H1 (cell line): ENCODE measurements around the gene SVEP1. TPM values are rescaled to one million over a fixed set of nuclear protein-coding genes. Genes with fewer than 3 reads are reported as not detected.

Experiments
- CREB1 ChIP-seq: IDR thresholded peaks from 2 replicates; pipeline ENCODE4 v1.6.1; 2012; ENCODE audit warnings: inconsistent platforms
- HDAC2 ChIP-seq, 2 experiments: fragments of 300-600 bp in 1 of 2; sonication (generic) in 1 of 2; IDR thresholded peaks; 2 replicates each; pipeline ENCODE4 v1.6.1; 2011 to 2012; ENCODE audit warnings: low read depth in 2 of 2, low read length in 2 of 2, mild to moderate bottlenecking in 2 of 2, moderate library complexity in 2 of 2, borderline replicate concordance in 1 of 2, inconsistent platforms in 1 of 2
- POLR2A ChIP-seq, 2 experiments: IDR thresholded peaks; 1 replicate in 1 of 2; 2 replicates in 1 of 2; pipeline ENCODE4 v1.6.1; 2011; ENCODE audit warnings: low read depth in 2 of 2, low read length in 2 of 2, mild to moderate bottlenecking in 2 of 2; ENCODE audit errors: control extremely low read depth in 1 of 2
- SAP30 ChIP-seq: fragments of 300-600 bp; sonication (generic); IDR thresholded peaks from 2 replicates; pipeline ENCODE4 v1.7.1; 2012; ENCODE audit warnings: low read length, moderate library complexity, mild to moderate bottlenecking, inconsistent platforms; ENCODE audit not compliant: insufficient read depth, insufficient replicate concordance
- polyA plus RNA-seq, 7 experiments: library from polyadenylated mRNA; depleted of rRNA in 3 of 7; stranded (reverse) in 5 of 7; unstranded in 2 of 7; fragments of >200 nt in 5 of 7; fragments of 200-250 nt in 2 of 7; gene quantifications; 1 replicate in 5 of 7; 2 replicates in 1 of 7; 4 replicates in 1 of 7; pipeline versions ENCODE4 v1.2.1 to v1.2.3, GENCODE V29; 2011 to 2013; ENCODE audit warnings: missing spikeins in 2 of 7, mixed read lengths in 2 of 7
- total RNA-seq: library from RNA; stranded (reverse); fragmentation: NEBNext Ultra II Directional; extraction: Animal tissue kit (Norgen Biotek cat#: 25700); gene quantifications from 2 replicates; pipeline ENCODE4 v1.2.1, GENCODE V29; 2021

SVEP1 gene
- total and polyA plus RNA-seq, 2 of the 8 experiments (the other 6 are each of a cell fraction or from before 2014, with no cell fraction given) = 0.11 to 0.37 TPM

DNA sequence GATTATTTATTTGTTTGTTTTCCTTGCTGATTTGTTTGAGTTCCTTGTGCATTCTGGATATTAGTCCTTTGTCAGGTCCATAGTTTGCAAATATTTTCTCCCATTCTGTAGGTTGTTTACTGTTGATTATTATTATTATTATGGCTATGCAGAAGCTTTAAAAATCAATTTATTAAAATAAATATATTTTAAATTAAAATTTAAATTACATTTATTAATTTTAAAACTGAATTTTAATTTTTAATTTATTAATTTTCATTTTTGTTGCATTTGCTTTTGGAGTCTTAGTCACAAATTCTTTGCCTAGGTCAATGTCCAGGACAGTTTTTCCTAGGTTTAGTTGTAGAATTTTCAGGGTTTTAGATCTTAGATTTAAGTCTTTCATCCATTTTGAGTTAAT is 50.9 kb downstream of the SVEP1 start (continued):
- no peak for TF ChIP-seq POLR2A (IDR thresholded peaks at IDR 0.05; ENCODE audit: control extremely low read depth in 1 of 2, low read depth in 2 of 2, low read length in 2 of 2)
- no peak for TF ChIP-seq SAP30
- TF ChIP-seq CREB1 = no peak
- TF ChIP-seq HDAC2 (IDR thresholded peaks at IDR 0.05; ENCODE audit: borderline replicate concordance in 1 of 2, low read depth in 2 of 2, low read length in 2 of 2) = no peak
